Renal pelvis (tissue), 12 donors: ENCODE data around the gene FAM204A. TPM values are rescaled to one million over a fixed set of nuclear protein-coding genes. Genes with fewer than 3 reads are reported as not detected.

Experiments
- DNase-seq: peaks from one replicate; pipeline ENCODE4 v3.0.0-alpha.2; 2013
- long read RNA-seq, 16 experiments: transcript quantifications; one replicate each; lab custom pipeline, GENCODE V29; 2026
- polyA plus RNA-seq, 3 donors: library from polyadenylated mRNA; unstranded; fragments of 120-200 nt; gene quantifications; one replicate each; pipeline ENCODE4 v1.2.1, GENCODE V29; 2013; ENCODE audit not compliant: insufficient read length in 3 of 3

The FAM204A gene
- polyA plus RNA-seq: 10 to 100 TPM; 68.6 to 73.0 (median 70.4) TPM
- long read RNA-seq, donor 1, full-length matches to known transcripts: 18 of 18 reads
- long read RNA-seq, donor 1, partial matches to known transcripts: 0 of 18 reads
- long read RNA-seq, donor 1, other reads (novel, unspliced or antisense): 0 of 18 reads
- long read RNA-seq, donor 2, full-length matches to known transcripts: 24 of 24 reads
- long read RNA-seq, donor 2, partial matches to known transcripts: 0 of 24 reads
- long read RNA-seq, donor 2, other reads (novel, unspliced or antisense): 0 of 24 reads
- long read RNA-seq, donor 3, full-length matches to known transcripts: 17 of 17 reads
- long read RNA-seq, donor 3, partial matches to known transcripts: 0 of 17 reads
- long read RNA-seq, donor 3, other reads (novel, unspliced or antisense): 0 of 17 reads
- long read RNA-seq, donor 4, full-length matches to known transcripts: 11 of 11 reads
- long read RNA-seq, donor 4, partial matches to known transcripts: 0 of 11 reads
- long read RNA-seq, donor 4, other reads (novel, unspliced or antisense): 0 of 11 reads
- long read RNA-seq, donor 5, full-length matches to known transcripts: 9 of 9 reads
- long read RNA-seq, donor 5, partial matches to known transcripts: 0 of 9 reads
- long read RNA-seq, donor 5, other reads (novel, unspliced or antisense): 0 of 9 reads
- long read RNA-seq, donor 6, full-length matches to known transcripts: 23 of 28 reads
- long read RNA-seq, donor 6, partial matches to known transcripts: 5 of 28 reads
- long read RNA-seq, donor 6, other reads (novel, unspliced or antisense): 0 of 28 reads
- long read RNA-seq, donor 7, full-length matches to known transcripts: 14 of 19 reads
- long read RNA-seq, donor 7, partial matches to known transcripts: 5 of 19 reads
- long read RNA-seq, donor 7, other reads (novel, unspliced or antisense): 0 of 19 reads
- long read RNA-seq, donor 8, full-length matches to known transcripts: 9 of 9 reads
- long read RNA-seq, donor 8, partial matches to known transcripts: 0 of 9 reads
- long read RNA-seq, donor 8, other reads (novel, unspliced or antisense): 0 of 9 reads
- long read RNA-seq, donor 9, full-length matches to known transcripts: 22 of 32 reads
- long read RNA-seq, donor 9, partial matches to known transcripts: 10 of 32 reads
- long read RNA-seq, donor 9, other reads (novel, unspliced or antisense): 0 of 32 reads
- long read RNA-seq, donor 10, full-length matches to known transcripts: 19 of 19 reads
- long read RNA-seq, donor 10, partial matches to known transcripts: 0 of 19 reads
- long read RNA-seq, donor 10, other reads (novel, unspliced or antisense): 0 of 19 reads
- long read RNA-seq, donor 11, full-length matches to known transcripts: 11 of 11 reads
- long read RNA-seq, donor 11, partial matches to known transcripts: 0 of 11 reads
- long read RNA-seq, donor 11, other reads (novel, unspliced or antisense): 0 of 11 reads
- long read RNA-seq, donor 12, full-length matches to known transcripts: 27 of 27 reads
- long read RNA-seq, donor 12, partial matches to known transcripts: 0 of 27 reads
- long read RNA-seq, donor 12, other reads (novel, unspliced or antisense): 0 of 27 reads
- long read RNA-seq, donor 13, full-length matches to known transcripts: 11 of 16 reads
- long read RNA-seq, donor 13, partial matches to known transcripts: 5 of 16 reads
- long read RNA-seq, donor 13, other reads (novel, unspliced or antisense): 0 of 16 reads
- long read RNA-seq, donor 14: 0 reads
- long read RNA-seq, donor 15, full-length matches to known transcripts: 21 of 21 reads
- long read RNA-seq, donor 15, partial matches to known transcripts: 0 of 21 reads
- long read RNA-seq, donor 15, other reads (novel, unspliced or antisense): 0 of 21 reads
- long read RNA-seq, donor 16, full-length matches to known transcripts: 18 of 18 reads
- long read RNA-seq, donor 16, partial matches to known transcripts: 0 of 18 reads
- long read RNA-seq, donor 16, other reads (novel, unspliced or antisense): 0 of 18 reads

DNA sequence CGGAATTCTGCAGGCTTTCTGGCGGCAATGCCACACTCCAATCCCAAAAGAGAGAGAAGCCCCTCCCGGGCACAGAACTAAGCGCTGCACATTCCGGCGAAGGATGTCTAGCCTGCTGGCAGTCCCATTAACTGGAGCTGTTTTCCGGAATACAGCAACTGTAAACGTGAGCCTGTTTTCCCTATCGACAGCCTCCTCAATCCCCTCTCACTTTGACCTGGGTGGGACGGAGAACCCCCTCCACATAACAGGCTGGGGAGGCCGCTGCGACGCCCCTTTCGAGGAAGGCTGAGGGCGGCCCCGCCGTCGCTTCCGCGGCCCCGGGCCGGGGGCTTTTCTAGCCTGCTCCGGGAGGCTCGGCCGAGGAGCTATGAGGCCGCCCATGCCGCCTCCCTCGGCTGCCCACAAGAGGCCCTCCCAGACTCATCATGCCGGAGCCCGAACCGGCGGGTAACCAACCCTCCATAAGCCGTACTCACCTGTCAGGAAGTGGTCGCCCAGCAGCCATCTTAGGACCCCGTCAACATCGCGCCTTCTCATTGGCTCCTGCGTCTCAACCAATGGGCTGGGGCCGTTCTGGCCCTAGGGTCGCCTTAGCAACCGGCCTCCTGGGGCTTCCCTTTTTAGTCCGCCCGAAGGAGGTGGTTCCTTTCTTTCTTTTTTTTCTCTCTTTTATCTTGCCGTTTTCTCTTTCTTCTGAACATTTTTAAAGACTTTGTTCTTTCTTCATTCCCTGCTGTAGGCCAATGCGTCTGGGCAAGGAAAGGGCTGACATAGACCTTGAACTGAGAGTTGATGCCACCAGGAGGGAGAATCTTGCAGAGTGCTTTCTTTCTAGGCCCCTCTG is at the start of gene FAM204A:
FAM204A (minus strand) TSS at position 534 of the 847 bp plus-strand sequence. CDS start 5,909 bp downstream, outside the sequence.
- DNase-seq: peak; percentile 96

DNA sequence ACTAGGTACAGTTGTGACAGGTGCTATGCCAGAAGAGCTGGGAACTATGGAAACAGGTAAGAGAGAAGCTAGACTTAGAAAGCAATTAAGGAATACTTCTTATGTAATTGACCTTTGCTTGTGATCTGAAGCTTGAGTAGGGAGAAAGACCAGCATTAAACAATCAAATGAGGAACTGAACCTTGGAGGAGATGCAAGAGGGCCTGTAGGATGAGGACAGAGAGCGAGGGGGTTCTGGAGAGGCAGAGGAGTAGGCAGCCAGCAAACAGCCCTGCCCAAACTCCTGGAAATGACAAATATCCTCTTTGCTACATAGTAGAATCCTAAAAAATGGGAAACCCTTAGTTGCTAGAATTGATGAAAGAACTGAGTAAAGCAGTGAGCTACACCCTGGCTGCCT is 41.6 kb upstream of the FAM204A start:
- no peak for DNase-seq

DNA sequence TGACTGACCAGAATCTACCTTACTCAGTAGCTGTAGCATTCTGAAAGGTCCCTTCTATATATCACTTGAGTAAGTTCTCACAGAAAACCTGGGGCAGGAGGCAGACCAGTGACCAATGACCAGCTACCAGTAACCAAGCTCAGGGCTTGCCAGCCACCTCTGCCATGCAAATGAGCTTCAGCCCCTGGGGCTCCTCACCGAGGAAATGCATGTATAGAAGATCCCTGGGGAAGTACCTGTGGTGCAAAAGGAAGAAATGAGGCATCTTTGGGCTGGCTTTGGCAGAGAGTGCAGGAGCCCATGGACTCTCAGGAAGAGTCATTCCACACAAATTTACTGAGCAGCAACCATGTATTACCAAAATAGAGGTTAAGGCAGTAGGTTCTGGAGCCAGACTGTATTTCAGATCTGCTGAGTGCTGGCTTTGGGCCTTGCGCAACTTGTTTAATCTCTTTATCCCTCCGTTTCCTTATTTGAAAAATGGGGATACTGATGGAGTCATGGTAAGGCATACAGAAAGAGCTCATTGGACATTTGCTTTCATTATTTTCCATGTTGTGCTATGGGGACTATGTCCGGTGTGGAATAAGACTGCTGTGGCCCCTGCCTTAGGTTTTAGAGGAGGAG is 41.1 kb upstream of the FAM204A start:
- DNase-seq: no peak

DNA sequence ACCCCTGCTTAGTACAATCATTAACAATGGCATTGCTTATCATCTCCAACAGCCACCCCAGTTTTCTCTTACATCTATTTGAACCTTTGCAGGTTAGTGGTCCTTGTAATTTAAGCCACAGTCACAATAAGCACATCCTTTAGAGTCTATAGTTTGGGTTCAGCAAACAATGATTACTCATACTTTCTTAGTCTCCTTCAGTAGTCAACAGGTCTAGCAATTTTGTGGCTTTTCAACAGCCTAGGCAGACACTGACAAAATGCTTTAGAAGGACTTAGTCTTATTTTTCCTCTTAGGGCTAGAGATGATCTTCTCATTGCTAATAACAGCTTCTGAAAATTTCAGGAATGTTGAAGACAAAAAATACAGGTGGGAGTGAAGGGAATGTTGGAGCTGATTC is 32.3 kb upstream of the FAM204A start:
- no peak for DNase-seq

DNA sequence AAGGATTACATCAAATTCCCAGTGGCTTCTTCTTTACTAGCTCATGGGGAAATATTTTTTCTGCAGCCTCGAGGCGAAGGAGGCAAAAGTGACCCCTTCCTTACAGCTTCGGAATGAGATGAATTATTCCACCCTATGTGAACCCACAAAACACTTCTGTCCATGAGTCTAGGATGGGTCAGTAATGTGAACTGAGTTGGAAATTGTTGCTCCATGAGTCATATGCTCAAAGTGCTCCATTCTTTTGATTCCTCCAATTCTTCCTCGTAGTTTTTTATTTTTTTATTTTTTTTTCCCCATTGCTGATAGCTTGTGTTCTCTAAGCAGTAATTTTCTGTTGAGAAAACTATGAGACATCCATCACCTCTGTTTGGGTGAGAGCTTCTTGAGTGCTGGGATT is 31.7 kb upstream of the FAM204A start:
- no peak for DNase-seq

DNA sequence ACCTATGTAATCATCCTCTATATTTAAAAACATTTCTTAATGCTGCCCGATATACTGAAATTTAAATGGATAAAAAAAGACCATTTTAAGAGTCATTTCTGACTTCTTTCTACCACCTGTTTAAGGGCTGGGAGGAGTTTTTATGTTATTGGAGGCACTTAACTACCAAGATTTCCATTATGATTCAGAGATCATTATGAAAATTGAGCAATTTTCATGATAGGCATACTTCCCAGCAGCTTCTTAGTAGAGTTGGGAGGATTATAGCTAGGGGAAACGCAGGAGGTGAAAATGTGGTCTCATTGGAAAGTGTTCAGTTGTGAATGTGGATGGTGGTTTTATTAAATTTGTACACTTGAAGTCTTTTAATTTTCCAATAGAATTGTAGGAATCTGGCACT is 28.4 kb upstream of the FAM204A start:
- no peak for DNase-seq

DNA sequence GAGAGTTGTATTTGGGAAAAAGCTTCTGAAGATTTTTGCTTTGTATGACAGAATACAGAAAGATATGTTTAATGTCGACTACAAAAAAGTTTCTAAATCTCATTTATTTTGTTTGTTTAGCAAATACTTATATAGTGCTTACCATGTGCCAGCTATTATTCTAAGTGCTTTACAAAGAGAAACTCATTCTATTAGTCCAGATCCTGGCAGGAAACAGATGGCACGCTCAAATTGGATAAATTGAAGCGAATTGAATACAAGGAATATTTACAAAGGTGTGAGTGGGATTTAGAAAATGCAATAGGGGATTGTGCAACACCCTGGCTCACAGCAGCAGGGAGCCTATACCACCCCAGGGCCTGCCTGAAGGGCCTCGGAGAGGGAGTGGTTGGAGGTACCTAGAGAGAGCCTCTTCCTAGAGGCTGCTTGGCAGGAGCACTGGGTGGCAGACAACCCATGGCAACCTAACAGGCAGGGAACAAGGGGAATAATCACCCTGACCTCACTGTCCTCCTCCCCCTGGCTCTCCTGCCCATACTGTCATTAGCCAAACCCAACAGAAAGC is 27.6 kb upstream of the FAM204A start:
- no peak for DNase-seq

DNA sequence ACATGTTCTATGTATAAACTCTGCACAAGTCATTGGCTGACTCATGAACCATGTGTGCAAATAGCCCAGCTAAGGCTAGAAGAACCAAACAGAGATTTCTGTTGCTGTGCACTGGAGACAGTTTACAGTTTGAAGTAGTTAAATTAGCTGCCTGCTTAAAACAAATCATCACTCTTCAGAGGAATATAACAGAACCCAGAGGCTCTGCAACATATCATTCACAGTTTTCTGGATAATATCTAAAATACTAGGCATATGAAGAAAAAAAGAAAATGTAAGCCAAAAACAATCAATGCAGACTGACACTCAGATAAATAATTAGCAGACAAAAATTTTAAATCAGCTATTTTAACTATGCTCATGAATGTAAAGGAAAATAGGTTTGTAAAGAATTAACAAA is 23.6 kb upstream of the FAM204A start:
- DNase-seq: no peak

DNA sequence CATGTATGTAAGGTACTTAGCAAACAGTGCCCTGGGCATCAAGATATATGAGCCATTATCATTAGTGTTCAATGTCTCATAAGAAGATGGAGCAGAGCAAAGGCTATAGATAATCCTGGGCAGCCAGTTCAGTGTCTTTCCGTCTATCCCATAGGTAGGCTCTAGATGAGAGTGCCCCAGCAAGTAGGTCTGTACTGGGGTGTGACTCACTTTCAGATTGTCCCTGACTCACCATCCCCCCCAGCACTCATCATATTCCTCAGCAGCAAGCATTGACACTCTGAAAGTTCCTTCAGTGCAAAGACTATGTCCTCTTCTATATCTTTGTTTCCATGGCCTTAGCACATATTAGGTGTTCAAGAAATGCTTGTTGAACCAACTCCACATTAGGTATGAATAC is 20.0 kb upstream of the FAM204A start:
- DNase-seq: no peak

DNA sequence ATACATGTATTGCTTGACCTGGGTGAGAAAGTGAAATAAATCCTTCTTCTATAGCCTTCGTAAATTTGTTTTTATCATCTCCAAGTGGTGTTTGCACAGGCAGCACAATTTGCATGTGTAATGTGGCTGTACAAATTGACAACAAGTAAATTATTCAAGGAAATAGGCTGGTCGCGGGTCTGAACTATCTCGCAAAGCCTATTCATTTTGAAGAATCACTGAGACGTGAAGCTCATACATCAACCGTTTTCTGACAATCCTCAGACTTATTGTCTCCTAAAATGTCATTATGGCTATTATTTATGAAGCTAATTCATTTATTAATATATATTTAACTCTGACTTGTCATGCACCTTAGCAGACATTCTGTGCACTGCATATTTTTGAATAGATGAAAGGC is 16.2 kb upstream of the FAM204A start:
- no peak for DNase-seq

DNA sequence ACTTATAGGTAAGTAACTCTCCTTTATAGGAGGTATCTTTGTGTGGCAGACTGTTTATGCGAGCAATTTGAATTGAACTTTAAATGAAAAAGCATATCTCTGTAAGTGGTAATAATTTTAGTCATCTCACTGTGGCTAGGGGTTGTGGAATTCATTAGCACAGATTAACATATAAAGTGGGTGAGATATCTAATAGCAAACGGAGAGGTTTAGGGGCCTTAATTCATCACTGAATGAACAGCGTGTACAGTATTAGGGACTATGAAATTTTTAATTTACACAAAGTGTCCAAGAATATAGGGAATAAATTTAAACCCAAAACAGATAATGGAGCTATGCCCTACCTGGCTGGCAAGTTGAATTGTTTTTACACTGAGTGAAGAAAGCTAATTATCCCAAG is 15.7 kb upstream of the FAM204A start:
- DNase-seq: no peak

DNA sequence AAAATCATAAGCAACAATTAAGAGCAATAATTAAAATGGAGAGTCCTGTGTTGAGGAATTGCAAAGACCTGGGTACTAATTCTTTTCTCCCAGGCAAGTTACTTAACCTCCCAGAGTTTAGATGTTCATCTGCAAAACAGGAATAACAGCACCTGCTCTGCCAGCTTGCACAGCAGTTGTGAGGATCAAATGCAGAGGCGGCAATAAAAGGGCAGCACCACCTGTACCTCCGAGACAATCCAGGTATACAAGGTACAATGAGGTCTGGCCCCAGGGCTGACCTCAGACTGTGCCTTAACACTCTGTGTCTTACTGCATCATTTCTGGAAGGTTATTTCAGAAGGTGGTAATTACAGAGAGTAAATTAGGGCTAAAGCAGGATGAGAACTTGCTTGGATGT is 14.5 kb upstream of the FAM204A start:
- no peak for DNase-seq

DNA sequence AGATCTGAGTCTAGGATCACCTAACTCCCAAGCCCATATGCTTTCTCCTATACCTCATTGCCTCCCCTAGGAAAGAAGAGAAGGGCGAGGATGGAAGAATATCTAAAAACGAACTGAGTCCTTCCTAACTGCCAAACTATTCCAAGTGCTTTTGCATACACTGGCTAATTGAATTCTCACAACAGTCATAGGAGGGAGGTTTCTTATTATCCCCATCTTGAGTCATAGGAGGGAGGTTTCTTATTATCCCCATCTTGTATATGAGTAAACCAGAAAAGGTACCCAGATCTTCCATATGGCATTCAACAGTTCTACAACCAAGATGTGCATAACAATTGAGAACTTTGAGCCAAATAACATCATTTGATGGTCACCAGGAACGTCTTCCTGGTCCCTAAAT is 13.1 kb upstream of the FAM204A start:
- no peak for DNase-seq

DNA sequence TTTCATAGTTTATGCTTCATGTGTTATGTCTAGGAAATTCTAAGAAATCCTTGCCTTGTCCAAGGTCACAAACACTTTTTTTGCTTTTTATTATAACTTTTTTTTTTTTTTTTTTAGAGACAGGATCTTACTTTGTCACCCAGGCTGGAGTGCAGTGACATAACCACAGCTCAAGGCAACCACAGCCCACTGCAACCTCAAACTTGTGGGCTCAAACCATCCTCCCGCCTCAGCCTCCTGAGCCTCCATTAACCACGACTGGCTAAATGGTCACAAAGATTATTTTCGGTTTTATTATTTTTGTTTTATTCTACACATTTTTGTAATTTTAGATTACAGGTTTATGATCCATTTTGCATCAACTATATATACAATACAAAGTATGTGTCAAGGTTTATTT is 7.1 kb upstream of the FAM204A start:
- no peak for DNase-seq

DNA sequence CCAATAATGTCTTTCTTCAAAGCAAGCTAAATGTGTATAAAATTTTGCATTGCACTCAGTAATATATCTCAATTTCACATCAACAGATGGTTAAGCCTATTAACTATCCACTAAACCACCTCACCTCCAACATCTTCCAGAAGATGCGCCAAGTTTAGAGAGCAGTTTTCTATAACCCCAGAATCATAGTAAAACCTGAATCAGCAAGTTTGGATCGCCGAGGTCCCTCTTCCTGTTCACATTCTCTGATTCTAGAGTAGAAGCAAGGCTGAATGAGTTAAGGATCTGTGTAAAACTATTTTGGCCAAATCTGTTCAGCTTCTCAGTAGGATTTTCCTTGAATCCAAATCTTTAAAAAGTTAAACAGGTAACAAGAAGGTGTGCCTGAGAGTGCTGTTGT is 1.4 kb upstream of the FAM204A start:
- DNase-seq: no peak

DNA sequence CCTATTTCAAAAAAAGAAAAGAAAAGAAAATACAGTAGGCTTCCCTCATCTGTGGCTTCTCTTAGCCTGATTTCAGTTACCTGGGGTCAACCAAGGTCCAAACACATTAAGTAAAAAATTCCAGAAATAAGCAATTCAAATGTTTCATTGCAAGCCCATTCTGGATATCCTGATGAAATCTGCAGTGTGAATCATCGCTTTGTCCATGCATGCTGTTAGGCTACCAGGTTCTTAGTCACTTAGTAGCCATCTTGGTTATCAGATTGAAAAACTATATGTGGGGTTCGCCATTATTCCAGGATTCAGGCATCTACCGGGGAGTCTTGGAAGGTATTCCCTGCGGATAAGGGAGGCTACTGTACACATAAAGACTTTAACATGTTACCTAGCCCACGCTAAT is 991 bp upstream of the FAM204A start:
- DNase-seq: no peak

DNA sequence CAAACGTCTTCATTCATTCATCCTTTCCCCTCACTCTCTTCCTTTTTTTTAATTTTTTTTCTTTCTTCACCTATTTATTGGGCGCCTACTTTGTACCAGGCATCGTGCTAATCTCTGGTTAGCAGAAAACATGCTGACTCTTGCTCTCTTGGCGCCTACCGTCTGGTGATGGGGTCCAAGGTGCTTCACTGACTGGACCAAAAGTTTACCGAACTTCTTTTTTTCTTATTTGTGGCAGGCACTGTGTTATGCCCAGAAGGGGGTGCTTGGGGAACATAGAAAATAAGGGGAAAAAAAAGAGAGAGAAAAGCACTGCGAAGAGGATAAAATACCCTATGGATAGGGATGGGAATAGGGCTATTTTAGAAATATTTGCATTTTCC is 505 bp upstream of the FAM204A start:
- no peak for DNase-seq

DNA sequence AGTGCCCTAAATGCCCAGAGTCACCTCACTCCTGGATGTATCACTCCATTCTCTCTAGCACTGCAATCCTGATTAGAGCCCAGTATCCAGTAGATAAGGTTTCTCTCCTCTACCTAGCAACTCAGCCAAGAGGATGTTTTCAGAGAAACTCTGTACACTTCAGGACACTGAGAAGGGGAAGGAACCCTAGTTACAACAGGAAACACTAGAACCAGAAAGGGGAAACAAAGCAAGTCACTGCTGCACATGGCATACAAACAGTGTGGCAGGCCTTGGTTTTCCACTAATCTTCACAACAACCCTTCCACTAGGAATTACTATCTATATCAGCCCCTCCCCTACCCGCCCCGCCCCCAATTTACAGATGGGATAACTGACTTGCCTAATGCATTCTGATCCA is 1.6 kb downstream of the FAM204A start:
- DNase-seq: no peak

DNA sequence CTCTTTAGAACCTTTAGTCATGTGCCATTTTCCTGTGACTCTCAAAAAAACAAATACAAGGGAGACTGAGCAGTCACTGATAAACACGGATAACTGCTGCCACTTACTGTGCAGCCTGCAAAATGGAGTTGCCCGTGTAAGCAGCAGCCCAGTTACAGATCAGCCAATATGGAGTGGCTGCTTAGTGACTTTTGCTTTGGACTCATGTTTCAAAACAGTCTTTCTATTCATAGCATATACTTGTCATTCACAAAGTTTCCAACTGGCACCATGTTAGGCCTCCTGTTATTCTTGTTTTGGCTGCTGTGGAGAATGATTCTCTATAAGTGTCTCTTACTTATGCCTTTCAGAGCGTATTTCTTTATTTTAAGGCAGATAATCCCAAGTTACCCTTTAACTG is 3.0 kb downstream of the FAM204A start:
- no peak for DNase-seq
